BE2C (cell line): ENCODE measurements around the gene SKI.

ENCODE experiments used
- DNase-seq: peaks from one replicate; pipeline ENCODE4 v3.0.0-alpha.2; 2020
- H3K27me3 ChIP-seq: fragments of 250-450 bp; sonication (Bioruptor Pico); 2 replicates; pipeline ENCODE4 v1.5.1; 2020; ENCODE audit warnings: mild to moderate bottlenecking
- H3K36me3 ChIP-seq: fragments of 250-450 bp; sonication (Bioruptor Pico); 2 replicates; pipeline ENCODE4 v1.5.1; 2020; ENCODE audit warnings: mild to moderate bottlenecking
- H3K4me1 ChIP-seq: fragments of 250-450 bp; sonication (Bioruptor Pico); 2 replicates; pipeline ENCODE4 v1.5.1; 2020
- H3K4me3 ChIP-seq: 2 replicates; pipeline ENCODE4 v1.5.1; 2011; ENCODE audit warnings: low read depth, low read length
- H3K9me3 ChIP-seq: fragments of 250-450 bp; sonication (Bioruptor Pico); 2 replicates; pipeline ENCODE4 v1.5.1; 2020
- TF ChIP-seq, protein P1 (sequence below): IDR thresholded peaks from 2 replicates; pipeline ENCODE4 v1.5.1; 2012; ENCODE audit warnings: mild to moderate bottlenecking, low read depth, low read length

The SKI gene

DNA sequence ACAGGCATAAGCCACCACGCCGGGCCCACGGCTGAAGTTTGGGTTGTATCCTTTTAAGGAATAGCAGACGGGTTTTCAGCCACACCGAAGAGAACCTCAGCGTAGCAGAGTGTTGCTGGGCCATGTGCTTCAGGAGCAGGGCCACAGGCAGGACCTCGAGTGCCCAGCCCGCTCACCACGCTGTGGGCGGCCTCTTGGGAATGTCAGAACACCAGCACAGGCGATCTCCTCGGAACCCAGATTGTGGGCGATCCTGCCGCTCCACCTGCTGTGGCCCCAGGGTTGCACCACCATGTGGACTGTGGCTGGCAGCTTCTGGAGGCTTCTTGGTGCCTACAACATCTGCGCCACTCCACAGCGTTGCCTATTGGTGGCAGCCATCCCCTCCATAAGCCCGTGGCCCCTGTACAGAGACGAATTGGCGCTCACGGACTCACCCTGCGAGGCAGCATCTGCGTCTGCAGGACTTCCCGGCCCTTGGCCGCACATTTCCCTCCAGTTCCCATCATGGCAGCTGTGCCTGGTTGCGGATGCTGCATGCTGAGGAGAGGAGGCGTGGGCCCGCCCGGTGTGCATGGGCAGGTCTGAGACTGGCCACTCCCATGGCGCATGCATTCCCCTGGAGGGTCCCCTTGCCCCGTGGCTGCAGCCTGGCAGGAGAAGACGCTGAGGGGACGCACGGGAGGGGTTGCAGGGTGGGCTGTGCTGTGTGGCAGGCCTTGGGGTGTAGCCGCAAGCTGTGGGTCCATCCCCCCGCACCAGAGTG lies 69.3 kb downstream of the SKI start:
- Histone ChIP-seq H3K27me3 (no peaks in the 10 kb centered on the region), H3K4me3 (no peak overlapping the region), H3K36me3 (no peaks in the 10 kb centered on the region), H3K4me1 (no peaks in the 10 kb centered on the region), H3K9me3 (no peaks in the 10 kb centered on the region)
- TF ChIP-seq, protein P1, sequence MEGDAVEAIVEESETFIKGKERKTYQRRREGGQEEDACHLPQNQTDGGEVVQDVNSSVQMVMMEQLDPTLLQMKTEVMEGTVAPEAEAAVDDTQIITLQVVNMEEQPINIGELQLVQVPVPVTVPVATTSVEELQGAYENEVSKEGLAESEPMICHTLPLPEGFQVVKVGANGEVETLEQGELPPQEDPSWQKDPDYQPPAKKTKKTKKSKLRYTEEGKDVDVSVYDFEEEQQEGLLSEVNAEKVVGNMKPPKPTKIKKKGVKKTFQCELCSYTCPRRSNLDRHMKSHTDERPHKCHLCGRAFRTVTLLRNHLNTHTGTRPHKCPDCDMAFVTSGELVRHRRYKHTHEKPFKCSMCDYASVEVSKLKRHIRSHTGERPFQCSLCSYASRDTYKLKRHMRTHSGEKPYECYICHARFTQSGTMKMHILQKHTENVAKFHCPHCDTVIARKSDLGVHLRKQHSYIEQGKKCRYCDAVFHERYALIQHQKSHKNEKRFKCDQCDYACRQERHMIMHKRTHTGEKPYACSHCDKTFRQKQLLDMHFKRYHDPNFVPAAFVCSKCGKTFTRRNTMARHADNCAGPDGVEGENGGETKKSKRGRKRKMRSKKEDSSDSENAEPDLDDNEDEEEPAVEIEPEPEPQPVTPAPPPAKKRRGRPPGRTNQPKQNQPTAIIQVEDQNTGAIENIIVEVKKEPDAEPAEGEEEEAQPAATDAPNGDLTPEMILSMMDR, result no peak
- DNase-seq, result no peak

DNA sequence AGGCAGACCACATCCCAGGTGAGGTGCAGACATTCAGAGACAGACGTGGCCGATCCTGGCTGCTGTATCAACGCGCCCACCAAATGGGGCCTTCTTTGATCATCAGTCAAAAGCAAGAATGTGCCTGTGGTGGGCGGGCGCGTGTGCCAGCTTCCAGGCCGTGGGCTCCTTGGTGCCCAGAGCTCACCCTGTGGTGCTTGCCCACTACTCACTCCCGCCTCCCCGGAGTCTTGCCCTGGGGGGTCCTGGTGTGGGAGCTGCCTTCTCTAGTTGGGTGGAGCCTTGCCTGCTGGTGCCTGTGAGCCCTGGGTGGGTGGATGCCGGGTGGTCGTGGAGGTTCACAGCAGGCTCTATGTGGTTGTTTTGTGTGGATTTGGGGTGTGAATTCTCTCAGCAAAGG lies 70.6 kb downstream of the SKI start:
- H3K27me3 ChIP-seq, result no peaks in the 10 kb centered on the region

DNA sequence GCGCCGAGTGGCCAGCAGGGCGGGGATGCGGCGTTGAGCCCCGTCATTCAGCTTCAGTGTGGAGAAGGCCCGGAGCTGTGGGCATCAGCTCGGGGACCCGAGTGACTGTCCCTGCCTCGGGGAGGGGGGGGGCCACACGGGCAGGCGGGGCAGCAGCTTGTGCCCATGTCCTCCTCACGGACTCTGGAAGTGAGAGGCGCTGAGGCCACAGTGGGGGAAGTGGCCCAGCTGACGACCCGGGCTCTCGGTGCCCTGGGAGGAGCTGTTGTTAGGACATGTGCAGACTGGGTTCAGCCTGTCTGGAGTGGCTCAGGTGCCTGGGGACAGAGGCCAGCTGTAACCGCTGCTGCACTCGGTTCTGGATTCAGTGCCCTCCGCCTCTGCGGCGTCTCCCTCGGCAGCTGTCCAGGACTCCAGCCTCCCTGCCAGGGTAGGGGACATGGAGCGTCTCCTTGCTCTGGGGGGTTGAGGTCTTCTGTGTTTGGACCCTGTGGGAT lies 71.1 kb downstream of the SKI start:
- DNase-seq, result no peak
- H3K9me3 ChIP-seq, result no peaks in the 10 kb centered on the region

More for the DNA sequence above, 70.6 kb downstream of the SKI start:
- no peaks in the 10 kb centered on the region for H3K9me3 ChIP-seq
- no peak overlapping the region for H3K4me3 ChIP-seq
- TF ChIP-seq, protein P1, result no peak
- no peak for DNase-seq
- no peaks in the 10 kb centered on the region for H3K36me3 ChIP-seq
- H3K4me1 ChIP-seq, result no peaks in the 10 kb centered on the region

DNA sequence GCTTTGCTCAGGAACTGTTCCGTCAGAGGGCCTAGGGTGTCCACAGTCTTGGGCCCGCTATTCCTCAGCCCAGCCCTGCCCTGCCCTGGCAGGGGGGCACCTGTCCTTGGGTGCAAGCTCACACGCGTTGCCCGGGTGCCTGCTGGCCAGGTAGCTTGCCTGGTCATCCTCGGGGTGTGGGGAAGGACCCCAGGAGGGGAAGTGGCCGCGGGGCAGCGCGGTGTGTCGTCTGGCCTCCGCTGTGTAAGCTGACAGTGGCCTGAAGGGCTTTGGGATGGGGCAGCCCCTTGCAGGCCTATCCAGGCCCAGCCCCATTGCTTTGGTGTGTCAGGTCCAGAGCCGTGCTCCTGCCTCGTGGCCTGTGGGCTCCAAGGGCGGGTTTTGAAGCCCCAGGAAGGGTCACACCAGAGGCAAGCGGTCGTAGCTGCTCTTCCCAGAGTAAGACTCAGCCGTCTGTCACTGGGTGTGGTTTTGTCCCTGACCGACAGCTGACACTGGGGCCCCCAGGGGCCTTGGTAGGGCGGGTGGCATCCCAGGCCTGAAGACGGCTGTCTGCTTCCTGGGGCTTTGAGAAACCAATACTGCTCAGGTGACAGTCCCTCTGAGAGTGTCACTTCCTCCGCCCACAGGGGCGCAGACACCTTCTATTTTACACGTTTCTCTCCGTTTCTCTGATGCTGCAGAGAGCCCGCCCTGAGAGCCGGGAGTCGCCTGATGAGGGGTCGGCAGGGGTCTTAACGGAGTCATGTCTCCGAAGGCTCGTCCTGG lies 72.1 kb downstream of the SKI start:
- Histone ChIP-seq H3K36me3 (no peaks in the 10 kb centered on the region), H3K9me3 (no peaks in the 10 kb centered on the region), H3K4me1 (no peaks in the 10 kb centered on the region), H3K4me3 (no peak overlapping the region), H3K27me3 (no peaks in the 10 kb centered on the region)
- DNase-seq, result no peak
- TF ChIP-seq, protein P1, result no peak

More for the DNA sequence above, 71.1 kb downstream of the SKI start:
- Histone ChIP-seq H3K4me3 (no peak overlapping the region), H3K4me1 (no peaks in the 10 kb centered on the region), H3K36me3 (no peaks in the 10 kb centered on the region), H3K27me3 (no peaks in the 10 kb centered on the region)
- TF ChIP-seq, protein P1, result no peak

DNA sequence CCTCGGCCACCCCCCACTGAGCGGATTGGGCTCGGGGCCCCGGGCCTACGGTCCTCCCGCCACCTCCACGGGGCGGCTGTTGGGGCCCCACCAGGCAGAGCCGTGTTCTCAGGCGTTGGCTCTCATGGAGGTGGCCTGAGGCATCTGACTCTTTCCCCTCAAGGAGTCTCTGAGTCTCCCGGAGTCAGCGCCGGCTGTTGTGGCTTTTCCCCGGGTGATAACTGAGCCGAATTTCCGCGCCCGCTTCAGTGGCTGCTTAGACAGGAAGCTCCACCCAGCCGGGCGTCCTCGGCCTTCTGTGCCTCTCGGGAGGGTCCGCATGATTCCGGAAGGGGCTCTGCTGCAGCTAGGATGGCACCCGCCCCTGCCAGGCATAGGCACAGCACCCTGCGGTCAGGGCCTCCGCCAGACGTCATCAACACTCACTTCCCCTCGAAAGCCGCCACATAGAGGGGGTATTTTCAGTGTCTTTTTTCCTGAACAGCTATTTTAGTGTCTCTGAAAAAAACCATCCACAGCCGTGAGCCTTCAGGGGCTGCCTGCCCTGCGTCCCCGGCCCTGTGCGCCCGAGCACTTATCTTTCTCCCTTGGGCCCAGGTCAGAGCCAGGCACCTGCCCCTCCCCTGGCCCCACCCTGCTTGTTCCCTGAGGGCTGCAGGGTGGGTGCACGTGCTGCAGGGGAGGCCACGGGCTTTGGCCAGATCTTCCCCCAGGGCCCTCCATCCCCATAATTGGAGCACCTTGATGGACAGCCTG lies 72.9 kb downstream of the SKI start:
- Histone ChIP-seq H3K27me3 (no peaks in the 10 kb centered on the region), H3K9me3 (no peaks in the 10 kb centered on the region), H3K4me3 (no peak overlapping the region), H3K4me1 (no peaks in the 10 kb centered on the region), H3K36me3 (no peaks in the 10 kb centered on the region)
- DNase-seq, result no peak
- TF ChIP-seq, protein P1, result no peak
